Neuronal stem cell (in vitro differentiated cells): Measurements from ENCODE around the gene COL8A2.

Source experiments
- DNase-seq: peaks from one replicate; pipeline ENCODE4 v3.0.0-alpha.2; 2013; ENCODE audit warnings: low spot score
- H2AFZ ChIP-seq: one replicate; pipeline ENCODE4 v1.6.1; 2013; ENCODE audit warnings: mild to moderate bottlenecking, low read length, inconsistent platforms
- H2AK5ac ChIP-seq: 2 replicates; pipeline ENCODE4 v1.6.1; 2013; ENCODE audit warnings: low read depth, mild to moderate bottlenecking, inconsistent platforms, low read length, moderate library complexity, mixed read lengths
- H2BK120ac ChIP-seq: 2 replicates; pipeline ENCODE4 v1.6.1; 2013; ENCODE audit warnings: low read depth, mild to moderate bottlenecking, inconsistent platforms, low read length, moderate library complexity, mixed read lengths
- H2BK12ac ChIP-seq: one replicate; pipeline ENCODE4 v1.6.1; 2013; ENCODE audit warnings: low read length, inconsistent platforms
- H2BK15ac ChIP-seq: 2 replicates; pipeline ENCODE4 v1.6.1; 2013; ENCODE audit warnings: mild to moderate bottlenecking, low read length, inconsistent platforms, mixed read lengths
- H2BK5ac ChIP-seq: one replicate; pipeline ENCODE4 v1.6.1; 2013; ENCODE audit warnings: inconsistent platforms, mild to moderate bottlenecking, low read length, moderate library complexity
- H3K14ac ChIP-seq: one replicate; pipeline ENCODE4 v1.6.1; 2013; ENCODE audit warnings: low read length, inconsistent platforms
- H3K18ac ChIP-seq: 2 replicates; pipeline ENCODE4 v1.6.1; 2013; ENCODE audit warnings: low read length, inconsistent platforms
- H3K23ac ChIP-seq: 2 replicates; pipeline ENCODE4 v1.6.1; 2013; ENCODE audit warnings: low read depth, mild to moderate bottlenecking, mixed read lengths, low read length, inconsistent platforms; ENCODE audit not compliant: poor library complexity
- H3K27ac ChIP-seq: replicated peaks from 3 replicates; pipeline ENCODE4 v1.5.1; 2013; ENCODE audit warnings: low read length, inconsistent platforms
- H3K27me3 ChIP-seq, 3 experiments: 2 replicates each; pipeline ENCODE4 v1.6.1; 2013; ENCODE audit warnings: low read length in 3 of 3, mild to moderate bottlenecking in 2 of 3, inconsistent platforms in 1 of 3, low read depth in 1 of 3, mixed read lengths in 1 of 3, moderate library complexity in 1 of 3; ENCODE audit not compliant: control insufficient read depth in 3 of 3, insufficient read depth in 3 of 3
- H3K36me3 ChIP-seq, 2 donors: replicated peaks in 1 of 2; 2 replicates each; pipeline ENCODE4 v1.6.1; 2013; ENCODE audit warnings: low read length in 2 of 2; ENCODE audit not compliant: control insufficient read depth in 2 of 2, insufficient read depth in 2 of 2
- H3K4ac ChIP-seq: 2 replicates; pipeline ENCODE4 v1.6.1; 2013; ENCODE audit warnings: inconsistent platforms, mild to moderate bottlenecking, low read length, moderate library complexity
- H3K4me1 ChIP-seq, 2 donors: 1 replicate in 1 of 2; 2 replicates in 1 of 2; pipeline ENCODE4 v1.6.1; 2013; ENCODE audit warnings: low read length in 2 of 2, low read depth in 1 of 2; ENCODE audit not compliant: control insufficient read depth in 2 of 2, insufficient read depth in 1 of 2
- H3K4me2 ChIP-seq: one replicate; pipeline ENCODE4 v1.6.1; 2013; ENCODE audit warnings: mild to moderate bottlenecking, low read length, inconsistent platforms; ENCODE audit not compliant: insufficient read depth, poor library complexity, severe bottlenecking
- H3K4me3 ChIP-seq, 2 donors: 2 replicates each; pipeline ENCODE4 v1.5.1; 2013; ENCODE audit warnings: low read length in 2 of 2, mild to moderate bottlenecking in 2 of 2, inconsistent platforms in 1 of 2, moderate library complexity in 1 of 2
- H3K79me1 ChIP-seq: one replicate; pipeline ENCODE4 v1.6.1; 2013; ENCODE audit warnings: low read depth, mild to moderate bottlenecking, inconsistent platforms, low read length, moderate library complexity
- H3K9ac ChIP-seq: one replicate; pipeline ENCODE4 v1.6.1; 2013; ENCODE audit warnings: mild to moderate bottlenecking, low read depth, low read length, inconsistent platforms; ENCODE audit not compliant: poor library complexity
- H3K9me3 ChIP-seq, 2 donors: replicated peaks in 1 of 2; 2 replicates each; pipeline versions ENCODE3 to v1.6.1; 2013; ENCODE audit warnings: low read length in 2 of 2, mild to moderate bottlenecking in 2 of 2, inconsistent platforms in 1 of 2, low read depth in 1 of 2, mixed read lengths in 1 of 2, moderate library complexity in 1 of 2; ENCODE audit not compliant: control insufficient read depth in 2 of 2, insufficient read depth in 1 of 2
- H4K8ac ChIP-seq: one replicate; pipeline ENCODE4 v1.6.1; 2013; ENCODE audit warnings: low read depth, mild to moderate bottlenecking, inconsistent platforms, low read length, moderate library complexity
- H4K91ac ChIP-seq: one replicate; pipeline ENCODE4 v1.6.1; 2013; ENCODE audit warnings: low read length, low read depth, mild to moderate bottlenecking, inconsistent platforms; ENCODE audit not compliant: poor library complexity
- WGBS, 2 donors: extraction: QIAGEN DNeasy Blood & Tissue Kit; methylation state at CpG; one replicate each; pipeline ENCODE4 v1.1.7; 2013; ENCODE audit warnings: missing lambda C conversion rate in 2 of 2, mixed read lengths in 1 of 2; ENCODE audit not compliant: insufficient read length in 2 of 2, insufficient replicate concordance in 1 of 2; ENCODE audit errors: extremely low coverage in 2 of 2; 5-methylcytosine and 5-hydroxymethylcytosine counted together

Gene COL8A2

DNA sequence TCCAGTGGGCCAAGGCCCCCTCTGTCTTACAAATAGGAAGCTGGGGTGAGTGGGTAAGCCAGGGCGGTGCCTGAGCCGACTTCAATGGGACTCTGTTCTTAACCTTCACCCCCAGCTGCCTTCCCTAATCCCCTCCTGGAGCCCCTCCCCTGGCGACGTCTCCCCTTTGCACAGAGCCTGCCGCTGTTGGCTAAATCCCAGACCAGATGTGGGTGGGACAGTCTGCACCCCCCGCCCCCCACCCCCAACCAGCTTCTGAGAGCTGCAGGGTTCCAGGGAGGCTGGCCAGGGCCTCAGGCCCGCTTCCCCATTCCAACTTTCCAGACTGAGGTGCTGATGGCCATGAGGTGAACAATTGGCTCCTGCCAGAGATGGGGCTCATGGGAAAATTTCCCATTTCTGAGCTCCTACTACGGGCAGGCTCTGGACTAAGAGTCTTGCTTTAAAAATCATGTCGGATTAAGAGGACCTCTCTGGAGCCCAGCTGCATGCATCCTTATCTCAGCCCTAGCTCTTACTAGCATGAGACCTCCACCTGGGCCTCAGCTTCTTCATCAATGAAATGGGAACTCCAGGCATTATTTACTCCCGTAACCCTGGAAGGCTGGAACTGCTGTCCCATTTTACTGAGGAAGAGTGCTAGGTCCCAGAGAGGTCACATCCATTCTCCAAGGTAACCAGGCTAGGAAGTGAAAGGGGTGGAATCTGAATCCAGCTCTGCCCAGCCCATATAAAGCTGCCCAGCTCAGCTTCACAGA is 6.4 kb downstream of the COL8A2 start:
- Histone ChIP-seq H3K9ac (peak overlapping the region; percentile 32), H3K4me2 (no peak overlapping the region), H3K14ac (no peak overlapping the region), H3K23ac (peak overlapping the region; percentile 27), H2AFZ (no peak overlapping the region), H3K27me3 (peaks cover 2 to 42% (median 12%) of the 10 kb centered on the region in 3 experiments), H2BK120ac (no peak overlapping the region), H3K79me1 (no peaks in the 10 kb centered on the region), H4K91ac (no peak overlapping the region), H3K27ac (no peak overlapping the region), H3K4me3 (no peak overlapping the region), H2BK15ac (no peak overlapping the region), H3K18ac (peak overlapping the region; percentile 32), H2BK5ac (no peak overlapping the region), H2AK5ac (no peak overlapping the region), H4K8ac (no peak overlapping the region), H3K36me3 (no peaks in the 10 kb centered on the region), H2BK12ac (no peak overlapping the region), H3K4me1 (peaks cover 8 to 12% of the 10 kb centered on the region in 2 donors), H3K4ac (no peak overlapping the region), H3K9me3 (no peaks in the 10 kb centered on the region)
- DNase-seq, result no peak
- no CpG with 5 or more reads among the region's 10 CpGs for WGBS, 2 donors

- Histone ChIP-seq H3K4ac (no peak overlapping the region), H3K27me3 (peaks cover 0 to 28% (median 0%) of the 10 kb centered on the region in 3 experiments), H2AFZ (no peak overlapping the region), H3K36me3 (no peaks in the 10 kb centered on the region), H3K4me1 (peaks cover 8 to 10% of the 10 kb centered on the region in 2 donors), H3K4me2 (no peak overlapping the region), H2BK12ac (no peak overlapping the region), H3K79me1 (no peaks in the 10 kb centered on the region), H3K9ac (no peak overlapping the region), H3K9me3 (no peaks in the 10 kb centered on the region), H4K91ac (no peak overlapping the region), H3K18ac (no peak overlapping the region), H3K14ac (no peak overlapping the region), H2BK5ac (no peak overlapping the region), H4K8ac (no peak overlapping the region), H3K4me3 (peak overlapping the region in 1 of 2 donors; percentile 41), H2AK5ac (no peak overlapping the region), H3K27ac (no peak overlapping the region), H2BK15ac (peak overlapping the region; percentile 73), H2BK120ac (no peak overlapping the region), H3K23ac (peak overlapping the region; percentile 40)
- no CpG with 5 or more reads among the region's 5 CpGs for WGBS, 2 donors
- DNase-seq, result no peak
Measured at GRCh38 chr1:36116901-36117300, 8.1 kb downstream of the COL8A2 start.

GRCh38 chr1:36115931-36116330 is 9.1 kb downstream of the COL8A2 start:
- DNase-seq, result no peak
- Histone ChIP-seq H3K36me3 (no peaks in the 10 kb centered on the region), H3K14ac (no peak overlapping the region), H3K23ac (no peak overlapping the region), H3K27ac (no peak overlapping the region), H3K4me2 (no peak overlapping the region), H2AFZ (no peak overlapping the region), H3K9ac (no peak overlapping the region), H3K4me3 (no peak overlapping the region), H3K4ac (no peak overlapping the region), H3K18ac (peak overlapping the region; percentile 52), H4K8ac (peak overlapping the region; percentile 76), H3K79me1 (no peaks in the 10 kb centered on the region), H2AK5ac (no peak overlapping the region), H3K4me1 (peaks cover 8 to 10% of the 10 kb centered on the region in 2 donors), H3K27me3 (peaks cover 0 to 23% (median 0%) of the 10 kb centered on the region in 3 experiments), H2BK12ac (peak overlapping the region; percentile 16), H2BK15ac (no peak overlapping the region), H4K91ac (no peak overlapping the region), H2BK5ac (no peak overlapping the region), H2BK120ac (no peak overlapping the region), H3K9me3 (no peaks in the 10 kb centered on the region)
- WGBS, 2 donors, result no CpG with 5 or more reads among the region's 5 CpGs

DNA sequence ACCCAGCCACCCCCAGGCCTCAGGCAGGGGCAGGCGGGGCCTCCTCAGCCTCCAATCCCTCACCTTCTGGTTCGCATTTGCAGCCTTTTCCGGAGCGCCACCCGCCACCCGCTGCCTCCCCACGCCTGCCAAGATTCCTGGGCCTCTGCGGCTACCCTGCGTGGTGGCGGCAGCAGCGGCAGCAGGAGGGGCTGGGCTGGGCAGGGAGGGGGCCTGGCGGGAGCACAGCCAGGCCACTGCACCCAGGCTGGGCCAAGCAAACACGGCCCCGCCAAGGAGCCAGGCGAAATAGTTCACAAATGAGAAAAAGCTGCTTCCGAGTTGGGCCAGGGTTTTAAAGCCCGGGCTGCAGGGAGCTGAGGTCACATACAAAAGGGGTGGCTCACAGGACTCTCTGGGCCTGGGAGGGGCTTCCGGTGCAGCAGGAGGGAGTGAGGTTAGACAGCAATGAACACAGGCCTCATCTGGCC is 9.8 kb downstream of the COL8A2 start:
- peak overlapping the region; percentile 60 for H2AK5ac ChIP-seq
- H3K4ac ChIP-seq, result no peak overlapping the region
- H3K27me3 ChIP-seq, result peaks cover 0 to 23% (median 0%) of the 10 kb centered on the region in 3 experiments
- no peak overlapping the region for H3K14ac ChIP-seq
- H3K18ac ChIP-seq, result peak overlapping the region; percentile 76
- no peaks in the 10 kb centered on the region for H3K36me3 ChIP-seq
- no peak overlapping the region for H3K27ac ChIP-seq
- H2BK15ac ChIP-seq, result peak overlapping the region; percentile 47
- peak overlapping the region; percentile 89 for H2AFZ ChIP-seq
- no peak overlapping the region for H4K91ac ChIP-seq
- DNase-seq, result no peak
- no peaks in the 10 kb centered on the region for H3K9me3 ChIP-seq
- H3K4me2 ChIP-seq, result peak overlapping the region; percentile 4
- peaks cover 8 to 10% of the 10 kb centered on the region in 2 donors for H3K4me1 ChIP-seq
- H3K4me3 ChIP-seq, result no peak overlapping the region
- WGBS, 2 donors, result no CpG with 5 or more reads among the region's 18 CpGs
- no peak overlapping the region for H3K9ac ChIP-seq
- H2BK12ac ChIP-seq, result no peak overlapping the region
- no peak overlapping the region for H2BK120ac ChIP-seq
- peak overlapping the region; percentile 6 for H4K8ac ChIP-seq
- H2BK5ac ChIP-seq, result peak overlapping the region; percentile 56
- H3K79me1 ChIP-seq, result no peaks in the 10 kb centered on the region
- peak overlapping the region; percentile 66 for H3K23ac ChIP-seq
